Caco-2 (cell line): Measurements from ENCODE around the gene YAF2. TPM values are rescaled to one million over a fixed set of nuclear protein-coding genes. Genes with fewer than 3 reads are reported as not detected.

Experiments
- BruUV-seq: library from RNA; stranded (reverse); fragments of 400-500 nt; replicated peaks from 2 replicates; lab custom pipeline; 2021; lab: Mats Ljungman, UMichigan
- CTCF ChIA-PET: fragments of 300-600 bp; sonication (Branson Sonifier 250); formaldehyde crosslinking; loops from one replicate; lab custom pipeline; 2022; ENCODE audit warnings: antibody characterized with exemption; lab: Charles Lee
- POLR2A ChIA-PET: fragments of 300-600 bp; sonication (Branson Sonifier 250); formaldehyde crosslinking; loops from one replicate; lab custom pipeline; 2022; ENCODE audit warnings: antibody characterized with exemption; lab: Charles Lee
- DNase-seq, 2 experiments: peaks; one replicate each; pipeline versions ENCODE4 v3.0.0 to v3.0.0-alpha.2; 2020 to 2022
- H3K27me3 ChIP-seq: replicated peaks from 2 replicates; pipeline ENCODE4 v1.6.0; 2011; ENCODE audit warnings: low read length; ENCODE audit not compliant: control insufficient read depth, insufficient read depth
- H3K36me3 ChIP-seq: 2 replicates; pipeline ENCODE4 v1.5.1; 2011; ENCODE audit warnings: low read length; ENCODE audit not compliant: control insufficient read depth, insufficient read depth
- H3K4me1 ChIP-seq: fragments of 250-450 bp; sonication (Bioruptor Pico); 2 replicates; pipeline ENCODE4 v1.5.1; 2020; ENCODE audit warnings: mild to moderate bottlenecking
- H3K4me3 ChIP-seq: 2 replicates; pipeline ENCODE4 v1.5.1; 2011; ENCODE audit warnings: low read depth, mild to moderate bottlenecking, control low read depth, low read length
- H3K9me3 ChIP-seq: fragments of 250-450 bp; sonication (Bioruptor Pico); 2 replicates; pipeline ENCODE4 v1.5.1; 2020; ENCODE audit warnings: mild to moderate bottlenecking, moderate library complexity
- H3K27ac Mint-ChIP-seq: one replicate; pipeline ENCODE4 v1.8.0; 2022; ENCODE audit warnings: mixed read lengths; ENCODE audit not compliant: unreplicated experiment
- H3K27me3 Mint-ChIP-seq: one replicate; pipeline ENCODE4 v1.8.0; 2022; ENCODE audit warnings: mixed read lengths; ENCODE audit not compliant: insufficient read depth, unreplicated experiment
- H3K36me3 Mint-ChIP-seq: one replicate; pipeline ENCODE4 v1.8.0; 2022; ENCODE audit warnings: mild to moderate bottlenecking, mixed read lengths; ENCODE audit not compliant: insufficient read depth, unreplicated experiment
- H3K4me1 Mint-ChIP-seq: one replicate; pipeline ENCODE4 v1.8.0; 2022; ENCODE audit warnings: low read depth, mixed read lengths; ENCODE audit not compliant: unreplicated experiment
- H3K4me3 Mint-ChIP-seq: one replicate; pipeline ENCODE4 v1.8.0; 2022; ENCODE audit warnings: mild to moderate bottlenecking, moderate library complexity, mixed read lengths; ENCODE audit not compliant: unreplicated experiment
- H3K9me3 Mint-ChIP-seq: one replicate; pipeline ENCODE4 v1.8.0; 2022; ENCODE audit warnings: mixed read lengths; ENCODE audit not compliant: unreplicated experiment
- intact Hi-C: fragments of 100-400 bp; cut with micrococcal nuclease; formaldehyde crosslinking; loops from one replicate; pipeline ENCODE4 v1.10.0; 2022; ENCODE audit not compliant: unreplicated experiment
- total RNA-seq: library from RNA; stranded (reverse); gene quantifications from 2 replicates; pipeline ENCODE4 v1.2.3, GENCODE V29; 2022
- TF ChIP-seq, protein P1 (sequence below), 2 experiments: fragments of 200-600 bp in 1 of 2; IDR thresholded peaks; 1 replicate in 1 of 2; 2 replicates in 1 of 2; pipeline versions ENCODE4 v1.5.1 to v1.8.0; 2011 to 2022; ENCODE audit warnings: antibody characterized with exemption in 1 of 2, control low read depth in 1 of 2, inconsistent platforms in 1 of 2, low read depth in 1 of 2, low read length in 1 of 2, mild to moderate bottlenecking in 1 of 2, moderate library complexity in 1 of 2; ENCODE audit not compliant: insufficient read depth in 1 of 2, severe bottlenecking in 1 of 2, unreplicated experiment in 1 of 2

Gene YAF2
- total RNA-seq, 1 experiment from 2014 or later, result 29.2 TPM

DNA sequence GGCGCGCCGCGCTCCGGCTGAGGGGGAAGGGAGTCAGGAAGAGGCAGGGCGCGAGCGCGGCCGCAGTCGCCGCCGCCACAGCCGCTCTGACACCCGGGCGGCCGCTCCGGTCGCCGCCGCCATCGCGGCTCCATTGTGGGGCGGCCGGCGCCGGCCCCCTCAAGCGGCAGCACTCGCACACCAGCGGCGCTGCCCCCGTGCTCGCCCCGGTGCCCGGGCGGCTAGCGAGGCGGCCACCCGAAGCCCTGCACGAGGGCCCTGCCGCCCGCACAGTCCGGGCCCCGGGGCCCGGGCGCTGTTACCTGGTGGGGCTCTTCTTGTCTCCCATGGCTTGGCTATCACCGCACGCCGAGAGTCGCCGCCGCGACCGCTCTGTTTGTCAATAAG is 202 bp downstream of the YAF2 start:
- no peak for DNase-seq
- Histone ChIP-seq H3K27me3 (no peaks in the 10 kb centered on the region), H3K4me1 (peaks cover 9% of the 10 kb centered on the region), H3K36me3 (0 out of 2 replicates have a peak, but pooled peaks cover 1% of the 10 kb centered on the region), H3K9me3 (no peaks in the 10 kb centered on the region), H3K4me3 (peak overlapping the region; percentile 83)
- no TSS peak for BruUV-seq
- TF ChIP-seq, protein P1, sequence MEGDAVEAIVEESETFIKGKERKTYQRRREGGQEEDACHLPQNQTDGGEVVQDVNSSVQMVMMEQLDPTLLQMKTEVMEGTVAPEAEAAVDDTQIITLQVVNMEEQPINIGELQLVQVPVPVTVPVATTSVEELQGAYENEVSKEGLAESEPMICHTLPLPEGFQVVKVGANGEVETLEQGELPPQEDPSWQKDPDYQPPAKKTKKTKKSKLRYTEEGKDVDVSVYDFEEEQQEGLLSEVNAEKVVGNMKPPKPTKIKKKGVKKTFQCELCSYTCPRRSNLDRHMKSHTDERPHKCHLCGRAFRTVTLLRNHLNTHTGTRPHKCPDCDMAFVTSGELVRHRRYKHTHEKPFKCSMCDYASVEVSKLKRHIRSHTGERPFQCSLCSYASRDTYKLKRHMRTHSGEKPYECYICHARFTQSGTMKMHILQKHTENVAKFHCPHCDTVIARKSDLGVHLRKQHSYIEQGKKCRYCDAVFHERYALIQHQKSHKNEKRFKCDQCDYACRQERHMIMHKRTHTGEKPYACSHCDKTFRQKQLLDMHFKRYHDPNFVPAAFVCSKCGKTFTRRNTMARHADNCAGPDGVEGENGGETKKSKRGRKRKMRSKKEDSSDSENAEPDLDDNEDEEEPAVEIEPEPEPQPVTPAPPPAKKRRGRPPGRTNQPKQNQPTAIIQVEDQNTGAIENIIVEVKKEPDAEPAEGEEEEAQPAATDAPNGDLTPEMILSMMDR (IDR thresholded peaks at IDR 0.05; ENCODE audit: insufficient read depth in 1 of 2, low read depth in 1 of 2, low read length in 1 of 2, severe bottlenecking in 1 of 2, unreplicated experiment in 1 of 2), result no peak
- H3K36me3 Mint-ChIP-seq, result peaks cover 9% of the 10 kb centered on the region
- H3K4me1 Mint-ChIP-seq, result peaks cover 9% of the 10 kb centered on the region
- ChIA-PET CTCF (no interaction called here), POLR2A (no interaction called here)
- H3K27me3 Mint-ChIP-seq, result no peaks in the 10 kb centered on the region
- peak overlapping the region; percentile 75 for H3K4me3 Mint-ChIP-seq
- intact Hi-C loops, result loop anchor here (1.0 to 5.0 kb wide), 5 partner anchors 89 to 135 kb away; partner anchors contain the start of genes GXYLT1, PPHLN1 and ZCRB1
- H3K9me3 Mint-ChIP-seq, result no peaks in the 10 kb centered on the region
- H3K27ac Mint-ChIP-seq, result peak overlapping the region; percentile 65

- Mint-ChIP-seq H3K27me3 (no peaks in the 10 kb centered on the region), H3K27ac (peak overlapping the region; percentile 33)
Observed at GRCh38 chr12:42237052-42237852, 796 bp downstream of the YAF2 start.

DNA sequence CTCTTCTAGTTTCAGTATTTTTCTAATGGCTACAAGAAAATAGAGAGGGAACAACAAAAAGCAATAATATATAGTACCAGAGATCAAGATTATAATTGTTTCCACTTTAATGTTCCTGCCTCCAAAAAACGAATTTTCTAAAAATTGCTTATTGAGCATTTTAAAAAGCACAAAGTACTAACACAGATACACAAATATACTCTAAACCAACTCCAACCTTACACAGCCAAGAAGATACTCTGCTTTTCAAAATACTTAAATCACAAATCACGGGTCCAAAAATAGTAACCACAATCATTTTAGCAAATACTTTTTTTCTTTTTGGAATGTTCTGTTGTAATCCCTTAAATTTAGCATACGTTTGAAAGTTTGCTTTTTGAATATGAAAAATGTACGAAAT is 2.0 kb downstream of the YAF2 start:
- Mint-ChIP-seq H3K27me3 (no peaks in the 10 kb centered on the region), H3K4me1 (peaks cover 9% of the 10 kb centered on the region), H3K4me3 (no peak overlapping the region), H3K9me3 (no peaks in the 10 kb centered on the region), H3K27ac (no peak overlapping the region), H3K36me3 (peaks cover 9% of the 10 kb centered on the region)
- Histone ChIP-seq H3K4me3 (no peak overlapping the region), H3K9me3 (no peaks in the 10 kb centered on the region), H3K27me3 (no peaks in the 10 kb centered on the region), H3K4me1 (peaks cover 9% of the 10 kb centered on the region), H3K36me3 (0 out of 2 replicates have a peak, but pooled peaks cover 1% of the 10 kb centered on the region)
- TF ChIP-seq, protein P1 (IDR thresholded peaks at IDR 0.05; ENCODE audit: insufficient read depth in 1 of 2, low read depth in 1 of 2, low read length in 1 of 2, severe bottlenecking in 1 of 2, unreplicated experiment in 1 of 2), result no peak
- intact Hi-C loops, result loop anchor here (2.0 to 5.0 kb wide), 2 partner anchors 97 to 109 kb away; no protein-coding TSS in a partner anchor
- DNase-seq, result no peak
- POLR2A ChIA-PET, result no interaction called here
- CTCF ChIA-PET, result no interaction called here
- BruUV-seq, result no TSS peak

More at GRCh38 chr12:42237052-42237852, 796 bp downstream of the YAF2 start:
- H3K9me3 ChIP-seq, result no peaks in the 10 kb centered on the region
- H3K4me1 ChIP-seq, result peaks cover 9% of the 10 kb centered on the region
- peak; percentile 82 to 84 for DNase-seq
- H3K4me3 Mint-ChIP-seq, result peak overlapping the region; percentile 75
- peaks cover 9% of the 10 kb centered on the region for H3K4me1 Mint-ChIP-seq
- ChIA-PET CTCF (interaction anchor here (1.1 kb wide), 1 partner anchor 135 kb away, joined by 4 read pairs; no protein-coding TSS in a partner anchor), POLR2A (no interaction called here)
- BruUV-seq, result no TSS peak
- H3K4me3 ChIP-seq, result peak overlapping the region; percentile 83
- intact Hi-C loops, result loop anchor here (2.0 to 5.0 kb wide), 2 partner anchors 96 to 110 kb away; no protein-coding TSS in a partner anchor
- H3K36me3 ChIP-seq, result 0 out of 2 replicates have a peak, but pooled peaks cover 1% of the 10 kb centered on the region
- TF ChIP-seq, protein P1 (IDR thresholded peaks at IDR 0.05; ENCODE audit: insufficient read depth in 1 of 2, low read depth in 1 of 2, low read length in 1 of 2, severe bottlenecking in 1 of 2, unreplicated experiment in 1 of 2), result peak; percentile 9 to 33
- peaks cover 9% of the 10 kb centered on the region for H3K36me3 Mint-ChIP-seq
- no peaks in the 10 kb centered on the region for H3K27me3 ChIP-seq
- H3K9me3 Mint-ChIP-seq, result no peaks in the 10 kb centered on the region
